ENCODE measurements around the gene GLOD4.
"Not testable (repeated sequence)": the region's sequence is repeated elsewhere in the genome, so short reads cannot be mapped to it uniquely, and the experiment has no call there.

Gene GLOD4

GRCh38 chr17:799261-799660 lies 17.2 kb upstream of the GLOD4 start:
- H3K4me3 ChIP-seq (ENCODE audit: low read length), result no peak overlapping the region
- H3K27me3 ChIP-seq (ENCODE audit: control insufficient read depth, insufficient read depth, low read length), result no peaks in the 10 kb centered on the region
- H3K9ac ChIP-seq (ENCODE audit: low read length), result no peak overlapping the region
- H3K36me3 ChIP-seq (ENCODE audit: control insufficient read depth, insufficient read depth, low read length), result no peaks in the 10 kb centered on the region
- no peaks in the 10 kb centered on the region for H3K9me3 ChIP-seq (ENCODE audit: control insufficient read depth, low read length)
- H3K4me1 ChIP-seq (ENCODE audit: control insufficient read depth, insufficient read depth, low read length), result peaks cover 5% of the 10 kb centered on the region

DNA sequence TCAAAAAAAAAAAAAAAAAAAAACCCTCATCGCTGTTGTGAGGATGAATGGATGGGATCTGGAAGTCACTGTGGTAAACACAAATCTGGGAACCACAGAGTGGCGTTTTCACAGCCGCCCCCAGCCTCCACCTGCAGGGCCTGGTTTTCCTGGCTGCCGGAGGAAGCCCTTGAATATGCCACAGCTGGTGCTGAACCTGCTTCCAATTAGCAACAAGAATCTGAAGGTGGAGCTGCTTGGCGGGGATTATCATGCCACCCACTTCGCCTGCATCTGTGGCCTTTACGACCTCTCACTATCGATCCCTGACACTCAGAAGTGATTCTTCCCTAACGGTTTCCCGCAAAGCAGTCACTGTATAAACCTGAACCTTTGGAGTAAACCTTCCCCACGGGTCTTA lies 16.2 kb upstream of the GLOD4 start:
- H3K4me1 ChIP-seq (ENCODE audit: control insufficient read depth, insufficient read depth, low read length), result peaks cover 5% of the 10 kb centered on the region
- H3K27me3 ChIP-seq (ENCODE audit: control insufficient read depth, insufficient read depth, low read length), result no peaks in the 10 kb centered on the region
- H3K9ac ChIP-seq (ENCODE audit: low read length), result no peak overlapping the region
- no peak overlapping the region for H3K4me3 ChIP-seq (ENCODE audit: low read length)
- H3K9me3 ChIP-seq (ENCODE audit: control insufficient read depth, low read length), result no peaks in the 10 kb centered on the region
- H3K36me3 ChIP-seq (ENCODE audit: control insufficient read depth, insufficient read depth, low read length), result no peaks in the 10 kb centered on the region

DNA sequence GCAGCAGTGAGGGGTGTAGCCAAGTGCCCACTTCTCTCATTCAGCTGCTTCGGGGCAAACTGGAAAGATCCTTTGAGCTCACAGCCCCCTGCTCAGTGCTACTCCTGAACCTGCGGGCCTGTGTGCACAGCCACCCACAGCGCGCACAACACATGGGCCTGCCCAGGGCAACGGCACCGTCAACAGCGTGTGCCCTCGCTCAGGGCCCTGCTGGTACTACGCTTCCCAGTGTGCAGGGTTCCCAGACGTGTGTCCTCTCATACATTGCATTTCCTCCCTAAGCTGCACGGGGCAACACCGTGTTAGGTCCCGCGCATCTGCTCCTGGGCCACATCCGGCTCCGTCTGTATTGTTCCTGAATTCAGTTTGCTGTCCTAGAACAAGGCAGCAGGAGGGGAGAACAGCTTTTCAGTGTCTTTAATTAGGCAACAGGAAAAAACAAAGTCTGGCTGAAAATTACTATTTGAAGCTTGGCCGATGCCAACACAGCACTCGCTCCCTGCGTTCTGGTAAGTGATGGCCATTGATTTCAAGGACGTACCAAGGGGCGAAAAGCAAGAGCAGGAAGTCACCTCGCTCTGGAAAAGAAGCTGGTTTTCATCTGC lies 15.3 kb upstream of the GLOD4 start:
- Histone ChIP-seq H3K4me1 (ENCODE audit: control insufficient read depth, insufficient read depth, low read length) (peaks cover 5% of the 10 kb centered on the region), H3K36me3 (ENCODE audit: control insufficient read depth, insufficient read depth, low read length) (no peaks in the 10 kb centered on the region), H3K4me3 (ENCODE audit: low read length) (no peak overlapping the region), H3K9ac (ENCODE audit: low read length) (no peak overlapping the region), H3K27me3 (ENCODE audit: control insufficient read depth, insufficient read depth, low read length) (no peaks in the 10 kb centered on the region), H3K9me3 (ENCODE audit: control insufficient read depth, low read length) (no peaks in the 10 kb centered on the region)

GRCh38 chr17:796609-797008 lies 14.5 kb upstream of the GLOD4 start:
- H3K9me3 ChIP-seq (ENCODE audit: control insufficient read depth, low read length), result no peaks in the 10 kb centered on the region
- H3K27me3 ChIP-seq (ENCODE audit: control insufficient read depth, insufficient read depth, low read length), result no peaks in the 10 kb centered on the region
- no peaks in the 10 kb centered on the region for H3K36me3 ChIP-seq (ENCODE audit: control insufficient read depth, insufficient read depth, low read length)
- H3K4me1 ChIP-seq (ENCODE audit: control insufficient read depth, insufficient read depth, low read length), result peaks cover 5% of the 10 kb centered on the region
- H3K4me3 ChIP-seq (ENCODE audit: low read length), result no peak overlapping the region
- no peak overlapping the region for H3K9ac ChIP-seq (ENCODE audit: low read length)

DNA sequence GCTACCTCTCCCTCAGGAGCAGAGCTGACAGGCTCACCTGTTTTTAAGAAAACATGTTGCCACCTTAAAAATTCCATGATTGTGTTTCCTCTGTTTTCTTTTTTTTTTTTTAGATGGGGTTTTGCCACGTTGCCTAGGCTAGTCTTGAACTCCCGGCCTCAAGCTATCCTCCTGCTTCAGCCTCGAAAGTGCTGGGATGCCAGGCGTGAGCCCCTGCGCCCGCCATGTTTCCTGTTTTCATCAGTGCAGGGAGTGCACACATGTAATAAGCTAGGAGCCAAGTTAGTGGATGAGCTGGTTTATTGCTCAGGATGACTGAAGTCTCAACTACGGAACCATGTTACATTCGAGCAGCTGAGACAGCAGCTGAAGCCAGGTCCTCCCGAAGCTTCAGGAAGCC lies 13.6 kb upstream of the GLOD4 start:
- Histone ChIP-seq H3K9me3 (ENCODE audit: control insufficient read depth, low read length) (no peaks in the 10 kb centered on the region), H3K27me3 (ENCODE audit: control insufficient read depth, insufficient read depth, low read length) (no peaks in the 10 kb centered on the region), H3K4me3 (ENCODE audit: low read length) (no peak overlapping the region), H3K36me3 (ENCODE audit: control insufficient read depth, insufficient read depth, low read length) (no peaks in the 10 kb centered on the region), H3K9ac (ENCODE audit: low read length) (no peak overlapping the region), H3K4me1 (ENCODE audit: control insufficient read depth, insufficient read depth, low read length) (peaks cover 5% of the 10 kb centered on the region)

- Histone ChIP-seq H3K4me3 (ENCODE audit: low read length) (no peak overlapping the region), H3K9ac (ENCODE audit: low read length) (peak overlapping the region; percentile 50)
Measured at GRCh38 chr17:795276-795675, 13.2 kb upstream of the GLOD4 start.

DNA sequence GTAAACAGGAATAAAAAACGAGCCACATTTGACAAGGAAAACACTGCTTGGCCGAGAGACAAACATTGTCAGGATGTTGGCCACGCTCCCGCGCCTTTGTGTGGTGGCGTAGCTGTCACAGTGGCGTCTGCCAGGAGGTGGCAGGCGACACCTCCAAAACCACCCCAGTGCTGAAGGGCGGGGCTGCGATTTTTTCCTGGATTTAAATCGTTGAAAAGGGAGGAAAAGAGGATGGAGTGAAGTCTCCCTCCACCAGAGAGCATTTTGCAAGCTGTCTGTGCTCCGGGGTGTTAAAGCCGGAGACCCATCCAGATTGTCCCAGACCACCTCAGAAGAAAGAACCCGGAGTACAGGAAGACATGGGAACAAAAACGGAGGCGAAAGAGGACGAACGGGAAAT lies 12.8 kb upstream of the GLOD4 start:
- no peaks in the 10 kb centered on the region for H3K27me3 ChIP-seq (ENCODE audit: control insufficient read depth, insufficient read depth, low read length)
- H3K4me1 ChIP-seq (ENCODE audit: control insufficient read depth, insufficient read depth, low read length), result peaks cover 5% of the 10 kb centered on the region
- no peak overlapping the region for H3K4me3 ChIP-seq (ENCODE audit: low read length)
- H3K9ac ChIP-seq (ENCODE audit: low read length), result peak overlapping the region; percentile 50
- H3K36me3 ChIP-seq (ENCODE audit: control insufficient read depth, insufficient read depth, low read length), result no peaks in the 10 kb centered on the region
- no peaks in the 10 kb centered on the region for H3K9me3 ChIP-seq (ENCODE audit: control insufficient read depth, low read length)

More at GRCh38 chr17:795276-795675, 13.2 kb upstream of the GLOD4 start:
- Histone ChIP-seq H3K4me1 (ENCODE audit: control insufficient read depth, insufficient read depth, low read length) (peaks cover 5% of the 10 kb centered on the region), H3K9me3 (ENCODE audit: control insufficient read depth, low read length) (no peaks in the 10 kb centered on the region), H3K27me3 (ENCODE audit: control insufficient read depth, insufficient read depth, low read length) (no peaks in the 10 kb centered on the region), H3K36me3 (ENCODE audit: control insufficient read depth, insufficient read depth, low read length) (no peaks in the 10 kb centered on the region)

DNA sequence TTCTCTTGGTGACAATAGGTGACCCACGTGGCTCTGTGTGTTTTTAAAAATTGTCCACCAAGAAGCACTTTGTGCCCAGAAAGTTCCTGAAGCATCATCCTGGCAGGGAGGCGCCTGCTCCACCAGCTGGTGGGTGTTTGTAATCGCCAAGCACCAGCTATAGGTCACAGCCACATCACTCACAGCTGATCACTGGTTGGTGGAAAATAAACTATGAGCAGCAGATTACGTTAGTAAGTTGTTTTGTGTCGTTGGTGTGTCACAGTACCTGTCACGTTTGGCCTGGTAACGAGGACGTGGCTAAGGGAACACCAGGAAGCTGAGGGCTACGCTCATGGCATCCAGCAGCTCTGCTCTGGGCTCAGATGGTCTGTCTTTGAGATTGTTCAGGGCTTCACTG lies 10.2 kb upstream of the GLOD4 start:
- Histone ChIP-seq H3K4me1 (ENCODE audit: control insufficient read depth, insufficient read depth, low read length) (peaks cover 5% of the 10 kb centered on the region), H3K4me3 (ENCODE audit: low read length) (no peak overlapping the region), H3K9ac (ENCODE audit: low read length) (no peak overlapping the region), H3K27me3 (ENCODE audit: control insufficient read depth, insufficient read depth, low read length) (no peaks in the 10 kb centered on the region), H3K9me3 (ENCODE audit: control insufficient read depth, low read length) (no peaks in the 10 kb centered on the region), H3K36me3 (ENCODE audit: control insufficient read depth, insufficient read depth, low read length) (no peaks in the 10 kb centered on the region)

DNA sequence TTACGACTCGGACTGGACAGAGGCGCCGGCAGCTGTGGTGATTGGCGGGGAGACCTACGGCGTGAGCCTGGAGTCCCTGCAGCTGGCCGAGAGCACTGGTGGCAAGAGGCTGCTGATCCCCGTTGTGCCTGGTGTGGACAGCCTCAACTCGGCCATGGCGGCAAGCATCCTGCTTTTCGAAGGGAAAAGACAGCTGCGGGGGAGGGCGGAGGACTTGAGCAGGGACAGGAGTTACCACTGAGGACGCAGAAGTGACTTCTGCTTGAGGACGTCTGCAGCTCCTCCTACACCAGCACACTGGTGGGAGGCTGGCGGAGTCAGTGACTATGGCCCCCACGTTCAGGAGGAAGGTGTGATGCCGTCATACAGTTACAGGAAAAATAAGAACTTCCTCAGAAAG lies 9.7 kb upstream of the GLOD4 start:
- Histone ChIP-seq H3K4me3 (ENCODE audit: low read length) (no peak overlapping the region), H3K36me3 (ENCODE audit: control insufficient read depth, insufficient read depth, low read length) (no peaks in the 10 kb centered on the region), H3K9ac (ENCODE audit: low read length) (no peak overlapping the region), H3K4me1 (ENCODE audit: control insufficient read depth, insufficient read depth, low read length) (peaks cover 5% of the 10 kb centered on the region), H3K27me3 (ENCODE audit: control insufficient read depth, insufficient read depth, low read length) (no peaks in the 10 kb centered on the region), H3K9me3 (ENCODE audit: control insufficient read depth, low read length) (no peaks in the 10 kb centered on the region)

DNA sequence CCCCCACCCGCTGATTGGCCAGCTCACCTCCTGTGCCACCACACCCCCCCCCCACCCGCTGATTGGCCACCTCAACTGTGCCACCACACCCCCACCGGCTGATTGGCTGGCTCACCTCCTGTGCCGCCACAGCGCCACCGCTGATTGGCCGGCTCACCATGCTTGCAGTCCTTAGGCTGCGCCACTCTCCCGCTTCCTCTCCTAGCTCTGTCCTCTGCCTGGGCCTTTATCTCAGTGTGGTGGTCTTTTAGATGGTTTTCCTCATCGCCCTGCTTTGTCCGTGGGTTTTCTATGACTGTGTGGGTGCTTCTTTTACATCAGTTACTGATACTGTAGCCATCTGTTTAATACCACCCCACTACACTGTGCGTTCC lies 8.8 kb upstream of the GLOD4 start:
- not testable (repeated sequence) for H3K4me1 ChIP-seq (ENCODE audit: control insufficient read depth, insufficient read depth, low read length); H3K9me3 ChIP-seq (ENCODE audit: control insufficient read depth, low read length); H3K4me3 ChIP-seq (ENCODE audit: low read length); H3K27me3 ChIP-seq (ENCODE audit: control insufficient read depth, insufficient read depth, low read length); H3K36me3 ChIP-seq (ENCODE audit: control insufficient read depth, insufficient read depth, low read length); H3K9ac ChIP-seq (ENCODE audit: low read length)

DNA sequence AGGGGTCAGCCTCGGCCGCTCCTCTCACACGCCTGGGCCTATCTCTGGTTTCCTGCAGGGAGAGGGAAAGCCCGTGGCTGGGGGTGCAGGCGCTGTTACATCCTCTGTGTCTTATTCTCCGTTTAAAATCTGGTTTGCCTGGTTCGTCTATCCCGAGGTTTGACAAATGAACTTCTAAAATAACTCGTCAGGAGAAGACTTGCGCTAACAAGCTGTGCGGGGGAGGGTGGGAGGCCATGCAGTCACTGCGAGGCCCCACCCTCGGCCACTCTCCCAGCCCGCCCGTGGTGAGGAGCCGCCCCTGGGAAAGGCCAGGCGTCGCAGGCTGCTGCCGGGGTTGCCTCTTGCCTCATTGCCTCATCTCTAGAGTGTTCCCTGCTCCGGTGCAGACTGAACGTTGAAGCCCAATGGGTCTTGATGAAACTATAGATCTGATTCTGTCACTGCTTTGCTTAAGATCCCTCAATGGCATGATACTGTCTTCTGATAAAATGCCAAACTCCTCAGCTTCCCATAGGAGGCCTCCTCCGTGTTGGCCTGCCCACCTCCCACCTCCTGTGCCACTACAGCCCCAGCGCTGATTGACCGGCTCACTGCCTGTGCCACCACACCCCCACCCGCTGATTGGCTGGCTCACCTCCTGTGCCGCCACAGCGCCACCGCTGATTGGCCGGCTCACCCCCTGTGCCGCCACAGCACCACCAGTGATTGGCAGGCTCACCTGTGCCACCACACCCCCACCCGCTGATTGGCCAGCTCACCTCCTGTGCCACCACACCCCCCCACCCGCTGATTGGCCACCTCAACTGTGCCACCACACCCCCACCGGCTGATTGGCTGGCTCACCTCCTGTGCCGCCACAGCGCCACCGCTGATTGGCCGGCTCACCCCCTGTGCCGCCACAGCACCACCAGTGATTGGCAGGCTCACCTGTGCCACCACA lies 8.1 kb upstream of the GLOD4 start:
- not testable (repeated sequence) for H3K9ac ChIP-seq (ENCODE audit: low read length); H3K9me3 ChIP-seq (ENCODE audit: control insufficient read depth, low read length); H3K4me3 ChIP-seq (ENCODE audit: low read length); H3K4me1 ChIP-seq (ENCODE audit: control insufficient read depth, insufficient read depth, low read length); H3K36me3 ChIP-seq (ENCODE audit: control insufficient read depth, insufficient read depth, low read length); H3K27me3 ChIP-seq (ENCODE audit: control insufficient read depth, insufficient read depth, low read length)

DNA sequence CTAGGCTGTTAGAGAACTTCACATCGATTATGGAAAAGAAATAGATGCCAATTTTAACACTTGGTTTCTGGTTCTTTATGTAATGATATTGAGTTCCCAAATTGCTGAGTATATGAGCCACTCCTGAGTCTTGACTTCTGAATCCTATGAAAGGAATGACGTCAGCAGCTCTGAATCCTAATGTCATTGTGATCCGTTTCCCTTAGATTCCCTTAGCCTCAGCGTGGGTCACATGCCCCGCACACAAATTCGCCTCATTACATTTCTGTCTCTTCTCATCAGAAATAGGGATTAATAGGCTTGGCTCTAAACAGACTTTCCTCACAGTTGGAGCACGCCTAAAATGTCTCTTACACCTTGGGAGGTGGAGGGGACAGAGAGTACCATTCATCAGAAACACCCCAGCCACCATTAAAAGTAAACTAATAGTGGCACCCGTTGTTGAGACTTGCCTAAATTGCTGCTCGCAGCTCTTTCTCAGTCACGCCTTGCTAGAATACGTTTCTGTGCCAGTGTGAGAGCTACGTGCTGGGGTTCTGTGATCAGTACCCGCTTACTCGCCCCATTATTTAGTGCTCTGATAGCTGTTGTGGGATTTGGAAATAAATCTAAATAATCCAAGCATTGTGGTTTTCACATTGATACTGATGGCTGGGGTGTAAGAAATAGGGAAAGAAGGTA lies 7.2 kb upstream of the GLOD4 start:
- Histone ChIP-seq H3K4me1 (ENCODE audit: control insufficient read depth, insufficient read depth, low read length) (no peaks in the 10 kb centered on the region), H3K27me3 (ENCODE audit: control insufficient read depth, insufficient read depth, low read length) (no peaks in the 10 kb centered on the region), H3K9ac (ENCODE audit: low read length) (no peak overlapping the region), H3K4me3 (ENCODE audit: low read length) (no peak overlapping the region), H3K9me3 (ENCODE audit: control insufficient read depth, low read length) (no peaks in the 10 kb centered on the region), H3K36me3 (ENCODE audit: control insufficient read depth, insufficient read depth, low read length) (no peaks in the 10 kb centered on the region)
